HG03432 (cell line): ENCODE data around the gene UBE2V1.
"Not testable (repeated sequence)": the region's sequence is repeated elsewhere in the genome, so short reads cannot be mapped to it uniquely, and the experiment has no call there.

Experiments used
- ATAC-seq: cut with Tn5 transposase; IDR thresholded peaks from one replicate; pipeline ENCODE4 v1.9.1; 2021; ENCODE audit warnings: mild to moderate bottlenecking, moderate library complexity; ENCODE audit not compliant: unreplicated experiment

UBE2V1 gene

GRCh38 chr20:50115591-50116367, 2.8 kb upstream of the UBE2V1 start:
- ATAC-seq: peak; percentile 81

DNA sequence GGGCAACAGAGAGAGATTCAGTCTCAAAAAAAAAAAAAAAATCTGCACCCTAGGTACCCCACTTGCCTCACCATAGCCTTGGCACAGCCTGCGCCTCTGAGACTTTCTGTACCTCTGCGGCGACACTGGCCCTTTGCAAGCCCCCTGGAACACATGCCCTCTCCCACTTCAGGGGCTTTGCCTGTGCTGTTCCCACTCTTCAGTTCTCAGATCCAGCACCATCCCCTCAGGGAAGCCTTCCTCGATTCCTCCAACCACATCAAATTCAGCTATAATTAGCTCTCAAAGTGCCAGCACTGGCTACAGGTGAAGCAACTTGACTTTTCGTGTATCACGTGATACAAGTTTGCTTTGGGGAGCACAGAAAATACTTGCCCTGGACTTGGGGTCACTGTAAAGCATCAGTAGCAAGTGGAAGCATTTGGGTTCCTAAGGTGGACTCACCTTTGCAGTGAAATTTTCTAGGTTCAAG, 2.1 kb upstream of the UBE2V1 start:
- no peak for ATAC-seq

DNA sequence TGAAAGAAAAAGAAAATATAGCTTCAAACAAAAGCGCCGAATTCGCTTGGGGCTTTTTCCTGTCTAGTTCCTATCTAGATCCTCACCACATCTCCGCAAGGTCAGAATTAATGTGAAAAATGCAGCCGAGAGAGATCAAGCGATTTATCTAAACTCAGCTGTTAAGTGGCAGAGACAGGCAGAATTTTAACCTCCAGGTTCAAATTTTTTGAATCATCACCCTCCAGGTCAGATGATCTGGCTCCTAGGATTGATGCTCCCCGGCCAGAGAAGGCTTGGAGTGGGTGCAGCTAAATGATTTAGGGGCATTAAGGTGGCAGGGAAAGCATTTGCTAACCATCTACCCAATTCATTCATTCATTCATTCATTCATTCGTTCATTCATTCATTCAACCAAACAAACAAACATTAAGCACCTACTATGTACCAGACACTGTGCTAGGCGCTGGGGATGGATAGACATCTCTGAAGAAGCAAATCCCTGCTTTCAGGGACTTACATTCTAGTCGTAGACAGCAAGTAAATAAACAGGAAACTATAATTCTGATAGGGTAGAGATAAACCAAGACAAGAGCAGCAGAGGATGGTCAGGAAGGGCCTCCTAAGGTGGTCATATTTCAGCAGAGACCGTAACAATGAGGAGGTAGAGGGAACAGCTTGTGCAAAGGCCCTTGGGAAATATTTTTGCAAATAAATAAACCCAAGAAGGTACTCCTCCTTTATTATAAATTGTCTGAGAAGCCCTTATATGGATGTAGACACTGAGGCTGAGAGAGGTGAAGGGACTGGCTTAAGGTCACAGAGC, 672 bp upstream of the UBE2V1 start:
- no peak for ATAC-seq

DNA sequence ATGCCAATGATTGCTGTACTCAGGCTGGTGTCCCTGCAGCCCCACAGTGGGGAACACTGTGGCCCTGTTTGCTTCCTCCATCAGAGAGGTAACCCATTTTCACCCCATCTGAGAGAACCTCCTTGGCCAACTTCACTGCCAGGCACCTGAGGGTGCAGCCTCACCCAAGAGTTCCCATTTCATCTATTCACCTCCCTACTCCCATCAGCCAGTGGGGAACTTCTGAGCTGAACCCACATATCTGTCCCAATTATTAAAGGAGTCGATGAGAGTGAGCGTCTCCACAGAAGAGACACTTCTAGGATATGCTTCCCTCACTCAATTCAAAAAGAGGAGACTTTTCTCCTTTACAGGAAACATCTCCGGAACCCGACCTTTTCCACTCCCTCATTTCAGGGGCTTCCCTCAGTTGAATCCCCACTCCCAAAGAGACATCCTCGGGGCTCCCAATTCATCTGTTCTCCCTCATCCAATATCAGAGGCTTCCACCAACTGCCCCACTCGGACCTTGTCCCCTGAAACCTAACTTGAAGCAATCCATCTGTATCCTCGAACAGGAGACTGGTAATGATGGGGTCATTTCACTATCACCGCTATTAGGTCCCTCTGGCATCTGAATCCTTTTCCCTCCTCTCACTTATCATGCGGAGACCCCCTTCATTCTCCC, 988 bp downstream of the UBE2V1 start:
- no peak for ATAC-seq

DNA sequence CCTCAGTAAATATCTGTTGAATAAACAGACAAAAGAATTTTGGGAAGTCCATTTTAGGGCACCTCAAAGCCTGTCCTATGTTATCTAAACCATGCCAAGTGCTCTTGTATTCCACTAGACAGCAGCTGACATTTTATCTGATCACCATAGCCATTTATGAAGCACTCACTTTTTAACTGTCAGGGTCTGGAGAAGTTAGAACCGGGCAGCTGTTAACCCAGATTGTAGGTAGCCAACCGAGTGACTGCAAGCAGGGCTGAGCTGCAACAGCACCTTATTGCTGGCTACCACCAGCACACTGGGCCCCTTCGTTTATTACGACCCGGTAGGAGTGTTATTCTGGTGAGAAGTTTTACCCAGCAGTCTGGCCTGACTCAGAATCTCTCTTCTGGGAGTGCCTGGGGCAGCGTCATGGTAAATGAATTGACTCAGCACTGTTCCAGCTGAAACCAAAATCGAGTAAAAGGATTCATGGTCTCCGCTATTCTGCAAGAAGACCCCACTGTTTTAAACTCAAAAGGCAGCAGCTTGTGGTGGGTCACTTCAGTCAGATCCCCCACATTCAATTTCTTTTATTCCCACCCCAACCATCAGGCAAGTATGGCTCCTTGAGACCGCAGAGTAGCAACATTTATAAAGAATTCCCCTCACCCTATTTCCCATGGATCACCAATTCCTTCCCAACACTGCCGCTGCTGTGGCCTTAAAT, 1.7 kb downstream of the UBE2V1 start:
- no peak for ATAC-seq

- peak; percentile 44 for ATAC-seq
Observed at GRCh38 chr20:50110141-50111047, 2.6 kb downstream of the UBE2V1 start.

DNA sequence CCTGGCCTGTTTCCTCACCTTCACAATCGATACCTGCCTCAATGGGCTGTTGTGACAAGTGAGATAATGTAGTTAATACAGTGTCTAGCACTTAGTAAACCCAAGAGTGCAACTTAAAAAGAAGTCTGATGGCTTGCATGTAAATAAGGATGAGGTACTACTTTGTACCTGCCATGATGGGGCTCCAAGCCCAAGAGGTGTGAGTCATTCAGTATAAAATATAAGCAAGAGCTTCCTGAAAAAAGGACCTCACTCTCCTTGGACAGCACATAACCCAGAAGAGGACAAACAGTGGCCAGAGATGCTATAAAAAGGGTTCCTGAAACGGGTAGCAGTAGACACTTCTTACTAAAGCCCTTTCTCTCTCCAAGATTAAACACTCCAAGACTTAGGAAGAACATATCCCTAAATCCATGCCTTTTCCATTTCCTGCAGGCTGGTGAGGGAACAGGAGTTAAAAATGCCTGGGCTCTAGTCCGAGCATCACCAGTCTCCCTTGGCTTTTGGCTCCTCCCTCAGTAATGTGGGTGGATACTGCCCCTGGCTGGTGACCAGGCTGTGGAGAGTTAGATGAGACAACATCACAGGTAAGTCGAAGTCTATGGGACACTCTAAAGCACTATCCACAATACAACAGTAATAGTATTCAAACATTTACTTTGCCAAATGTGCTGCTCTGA, 4.3 kb downstream of the UBE2V1 start:
- no peak for ATAC-seq

- no peak for ATAC-seq
Observed at GRCh38 chr20:50107796-50108331, 5.1 kb downstream of the UBE2V1 start.

GRCh38 chr20:50107086-50107660, 5.8 kb downstream of the UBE2V1 start:
- no peak for ATAC-seq

GRCh38 chr20:50106669-50107068, 6.3 kb downstream of the UBE2V1 start:
- ATAC-seq: not testable (repeated sequence)

GRCh38 chr20:50103464-50104107, 9.4 kb downstream of the UBE2V1 start:
- ATAC-seq: not testable (repeated sequence)

- not testable (repeated sequence) for ATAC-seq
Observed at GRCh38 chr20:50102551-50102950, 10.4 kb downstream of the UBE2V1 start.

DNA sequence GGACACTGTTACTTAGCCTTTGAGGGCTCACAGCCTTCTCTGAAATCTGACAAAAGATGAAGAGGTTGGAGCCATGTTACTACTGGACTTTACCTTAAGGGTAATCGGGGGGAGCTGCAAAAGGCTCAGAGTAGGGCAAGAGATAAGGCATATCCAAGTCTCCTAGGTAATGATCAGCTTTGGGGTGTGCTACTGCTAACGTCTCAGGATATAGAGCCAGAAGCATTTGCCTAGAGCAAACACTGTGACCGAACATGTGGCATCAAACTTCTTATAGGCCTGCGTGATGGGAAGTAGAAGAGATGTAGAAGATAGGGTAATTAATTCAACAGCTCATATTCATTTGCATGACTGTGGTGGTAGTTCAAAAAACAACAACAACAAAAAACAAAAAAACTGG, 11.1 kb downstream of the UBE2V1 start:
- ATAC-seq: no peak

GRCh38 chr20:50101281-50101680, 11.7 kb downstream of the UBE2V1 start:
- no peak for ATAC-seq

- ATAC-seq: no peak
Observed at GRCh38 chr20:50100552-50100951, 12.4 kb downstream of the UBE2V1 start.

DNA sequence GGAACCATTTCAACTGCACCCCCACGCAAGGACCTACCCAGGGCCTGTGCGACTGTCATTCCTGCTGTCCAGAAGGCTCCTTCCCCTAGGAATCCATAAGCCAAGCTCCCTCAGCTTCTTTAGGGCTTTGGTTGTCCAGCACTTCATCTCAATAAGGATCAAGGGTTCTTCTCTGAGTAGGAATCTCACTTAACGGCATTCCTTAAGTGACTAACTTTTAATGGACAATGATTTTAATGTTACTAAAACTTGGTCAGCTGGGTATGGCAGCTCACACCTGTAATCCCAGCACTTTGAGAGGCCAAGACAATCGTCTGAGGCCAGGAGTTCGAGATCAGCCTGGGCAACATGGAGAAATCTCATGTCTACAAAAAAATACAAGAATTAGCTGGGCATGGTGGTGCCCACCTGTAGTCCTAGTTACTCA, 13.4 kb downstream of the UBE2V1 start:
- no peak for ATAC-seq

DNA sequence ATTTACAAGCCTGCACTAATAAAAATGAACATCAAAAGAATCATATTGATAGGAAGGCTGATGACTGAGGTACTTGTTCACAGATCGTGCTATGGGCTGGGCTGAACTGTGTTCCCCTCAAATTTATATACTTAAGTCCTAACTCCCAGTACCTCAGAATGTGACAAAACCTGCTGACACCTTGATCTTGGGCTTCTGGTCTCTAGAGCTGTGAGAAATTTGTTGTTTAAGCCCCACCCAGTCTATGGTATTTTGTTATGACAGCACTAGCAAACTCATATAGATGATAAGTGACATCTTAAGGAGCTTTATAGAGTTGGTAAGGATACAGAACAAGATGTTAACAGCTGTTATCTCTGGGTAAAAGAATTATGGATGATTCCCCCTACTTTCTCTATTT, 13.8 kb downstream of the UBE2V1 start:
- ATAC-seq: no peak

DNA sequence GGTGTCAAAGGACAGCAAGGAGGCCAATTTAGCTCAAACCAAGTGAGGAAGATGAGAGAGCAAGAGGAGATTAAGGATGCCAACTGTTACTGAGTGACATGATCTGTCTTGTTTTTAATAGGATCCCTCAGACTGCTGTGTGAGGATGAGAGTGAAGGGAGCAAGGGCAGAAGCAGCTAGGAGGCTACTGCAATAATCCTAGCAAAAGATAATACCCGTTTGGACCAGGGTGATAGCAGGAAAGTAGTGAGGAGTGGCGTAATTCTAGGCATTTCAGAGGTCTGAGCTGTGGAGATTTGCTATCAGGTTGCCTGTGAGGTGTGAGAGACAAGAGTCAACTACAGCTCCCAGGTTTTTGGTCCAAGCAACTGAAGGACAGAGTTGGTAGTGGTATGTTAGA, 14.7 kb downstream of the UBE2V1 start:
- no peak for ATAC-seq
